GM23248 (cell line): Measurements from ENCODE around the gene CD177. TPM values are rescaled to one million over a fixed set of nuclear protein-coding genes. Genes with fewer than 3 reads are reported as not detected.
"Not testable (repeated sequence)": the region's sequence is repeated elsewhere in the genome, so short reads cannot be mapped to it uniquely, and the experiment has no call there.

Experiments used
- DNase-seq: peaks from one replicate; pipeline ENCODE4 v3.0.0-alpha.2; 2015
- H2AFZ ChIP-seq: fragments of 200-600 bp; sonication (generic); 2 replicates; pipeline ENCODE4 v1.6.1; 2016; ENCODE audit warnings: antibody characterized with exemption
- H3F3A ChIP-seq: fragments of 200-600 bp; sonication (generic); 2 replicates; pipeline ENCODE4 v1.6.1; 2016; ENCODE audit warnings: mild to moderate bottlenecking, antibody characterized with exemption, mixed run types; ENCODE audit not compliant: insufficient read depth
- H3K27ac ChIP-seq: fragments of 200-600 bp; sonication (generic); 2 replicates; pipeline ENCODE4 v1.5.1; 2016; ENCODE audit warnings: mild to moderate bottlenecking
- H3K27me3 ChIP-seq: fragments of 200-600 bp; sonication (generic); replicated peaks from 2 replicates; pipeline ENCODE4 v1.6.1; 2016; ENCODE audit warnings: mild to moderate bottlenecking; ENCODE audit not compliant: insufficient read depth
- H3K36me3 ChIP-seq: fragments of 200-600 bp; sonication (generic); 2 replicates; pipeline ENCODE4 v1.6.1; 2016; ENCODE audit warnings: low read depth, mild to moderate bottlenecking
- H3K4me1 ChIP-seq: fragments of 200-600 bp; sonication (generic); 2 replicates; pipeline ENCODE4 v1.6.1; 2016; ENCODE audit warnings: mild to moderate bottlenecking; ENCODE audit not compliant: insufficient read depth
- H3K4me2 ChIP-seq: fragments of 200-600 bp; sonication (generic); one replicate; pipeline ENCODE4 v1.6.1; 2016; ENCODE audit warnings: mild to moderate bottlenecking; ENCODE audit not compliant: unreplicated experiment
- H3K4me3 ChIP-seq: fragments of 200-600 bp; sonication (generic); 2 replicates; pipeline ENCODE4 v1.5.1; 2016; ENCODE audit warnings: mild to moderate bottlenecking
- H3K79me2 ChIP-seq: fragments of 200-600 bp; sonication (generic); 2 replicates; pipeline ENCODE4 v1.6.1; 2016; ENCODE audit warnings: mild to moderate bottlenecking; ENCODE audit not compliant: insufficient read depth
- H3K9ac ChIP-seq: fragments of 200-600 bp; sonication (generic); 2 replicates; pipeline ENCODE4 v1.6.1; 2016; ENCODE audit warnings: mild to moderate bottlenecking
- H3K9me2 ChIP-seq: fragments of 200-600 bp; sonication (generic); 2 replicates; pipeline ENCODE4 v1.6.1; 2016; ENCODE audit warnings: mixed run types, mild to moderate bottlenecking, moderate library complexity; ENCODE audit not compliant: insufficient read depth
- H3K9me3 ChIP-seq: fragments of 200-600 bp; sonication (generic); one replicate; pipeline ENCODE4 v1.6.1; 2017; ENCODE audit warnings: low read depth
- H4K20me1 ChIP-seq: fragments of 200-600 bp; sonication (generic); 2 replicates; pipeline ENCODE4 v1.6.0; 2016; ENCODE audit not compliant: insufficient read depth
- EZH2 ChIP-seq: fragments of 200-600 bp; sonication (generic); IDR thresholded peaks from 2 replicates; pipeline ENCODE4 v1.6.1; 2018; ENCODE audit warnings: antibody characterized with exemption, mild to moderate bottlenecking; ENCODE audit not compliant: insufficient read depth, poor library complexity, severe bottlenecking
- EZH2phosphoT487 ChIP-seq: fragments of 200-600 bp; sonication (generic); IDR thresholded peaks from 2 replicates; pipeline ENCODE4 v1.6.1; 2018; ENCODE audit warnings: antibody characterized with exemption, moderate library complexity, mild to moderate bottlenecking, low read depth; ENCODE audit not compliant: insufficient read depth
- WGBS, 2 experiments: methylation state at CpG; one replicate each; pipeline ENCODE4 v1.1.6; 2015 to 2017; ENCODE audit warnings: low lambda C conversion rate in 2 of 2, low coverage in 1 of 2; ENCODE audit errors: missing lambda C conversion rate in 2 of 2; 5-methylcytosine and 5-hydroxymethylcytosine counted together
- in situ Hi-C: fragments of 300-500 bp; cut with MboI; formaldehyde crosslinking; loops from 2 replicates; pipeline ENCODE4 v1.15.0; 2020
- polyA plus RNA-seq: library from polyadenylated mRNA; unstranded; fragments of >200 nt; fragmentation: Nextera tagmentation; extraction: Ambion mirVana; gene quantifications from 2 replicates; pipeline ENCODE4 v1.2.1, GENCODE V29; 2016
- total RNA-seq: library from RNA; depleted of rRNA; stranded (reverse); fragments of >200 nt; shearing (Covaris generic); gene quantifications from 2 replicates; pipeline ENCODE4 v1.2.3, GENCODE V29; 2014

The CD177 gene
- total and polyA plus RNA-seq, 2 experiments from 2014 or later, result 0.32 to 0.36 TPM

- Histone ChIP-seq H3K27me3 (no peaks in the 10 kb centered on the region), H3K4me3 (no peak overlapping the region), H3K79me2 (no peaks in the 10 kb centered on the region), H3K9me2 (no peaks in the 10 kb centered on the region), H3F3A (no peaks in the 10 kb centered on the region), H3K4me2 (no peak overlapping the region), H3K9me3 (no peaks in the 10 kb centered on the region), H3K36me3 (no peaks in the 10 kb centered on the region), H4K20me1 (no peaks in the 10 kb centered on the region), H2AFZ (no peak overlapping the region), H3K27ac (no peak overlapping the region), H3K9ac (no peak overlapping the region), H3K4me1 (0 out of 2 replicates have a peak, but pooled peaks cover 6% of the 10 kb centered on the region)
- 52 to 59% methylated on average over 4 of the region's 4 CpGs for WGBS, 2 experiments
- no peak for DNase-seq
- TF ChIP-seq EZH2 (no peak), EZH2phosphoT487 (no peak)
- in situ Hi-C loops, result no loop called here
These were observed 34.6 kb upstream of the CD177 start for GRCh38 chr19:43318796-43319314.

GRCh38 chr19:43320546-43320945 is 32.9 kb upstream of the CD177 start:
- Histone ChIP-seq H3K4me1 (0 out of 2 replicates have a peak, but pooled peaks cover 6% of the 10 kb centered on the region), H3K4me3 (no peak overlapping the region), H3K9me3 (no peaks in the 10 kb centered on the region), H3K27me3 (no peaks in the 10 kb centered on the region), H3K9ac (no peak overlapping the region), H3K36me3 (no peaks in the 10 kb centered on the region), H3K27ac (no peak overlapping the region), H3K4me2 (no peak overlapping the region), H3F3A (no peaks in the 10 kb centered on the region), H2AFZ (no peak overlapping the region), H3K9me2 (no peaks in the 10 kb centered on the region), H4K20me1 (no peaks in the 10 kb centered on the region), H3K79me2 (no peaks in the 10 kb centered on the region)
- in situ Hi-C loops, result no loop called here
- TF ChIP-seq EZH2, result no peak
- TF ChIP-seq EZH2phosphoT487, result no peak
- no peak for DNase-seq
- 55 to 56% methylated on average over 2 of the region's 2 CpGs for WGBS, 2 experiments

- not testable (repeated sequence) for H3K79me2 ChIP-seq, H3K27ac ChIP-seq, H3K4me3 ChIP-seq
These were observed 26.7 kb upstream of the CD177 start for GRCh38 chr19:43326761-43327160.

GRCh38 chr19:43328561-43328960 is 24.9 kb upstream of the CD177 start:
- H3K9me3 ChIP-seq, H3K9ac ChIP-seq, H3K36me3 ChIP-seq, H3K4me2 ChIP-seq, H3K9me2 ChIP-seq, H3K4me1 ChIP-seq, in situ Hi-C loops, H3K4me3 ChIP-seq, H2AFZ ChIP-seq, H3K27me3 ChIP-seq, H3K79me2 ChIP-seq, H4K20me1 ChIP-seq, H3F3A ChIP-seq, DNase-seq, H3K27ac ChIP-seq: not testable (repeated sequence)
- 72 to 75% methylated on average over 10 to 12 of the region's 12 CpGs for WGBS, 2 experiments

More at GRCh38 chr19:43326761-43327160, 26.7 kb upstream of the CD177 start:
- H3K36me3 ChIP-seq, H3F3A ChIP-seq, H4K20me1 ChIP-seq, H2AFZ ChIP-seq, H3K9ac ChIP-seq, H3K9me2 ChIP-seq, H3K4me2 ChIP-seq, DNase-seq, H3K4me1 ChIP-seq, H3K27me3 ChIP-seq, H3K9me3 ChIP-seq, in situ Hi-C loops: not testable (repeated sequence)
- WGBS, 2 experiments, result 75 to 76% methylated on average over 11 of the region's 11 CpGs

- in situ Hi-C loops, DNase-seq, H3K4me1 ChIP-seq, H3K27ac ChIP-seq, H3K27me3 ChIP-seq, H3K9me2 ChIP-seq, H2AFZ ChIP-seq, H3K9ac ChIP-seq, H4K20me1 ChIP-seq, H3K4me2 ChIP-seq, H3K9me3 ChIP-seq, H3F3A ChIP-seq, H3K36me3 ChIP-seq, H3K79me2 ChIP-seq, H3K4me3 ChIP-seq: not testable (repeated sequence)
- 62 to 64% methylated on average over 4 of the region's 4 CpGs for WGBS, 2 experiments
These were observed 24.4 kb upstream of the CD177 start for GRCh38 chr19:43329049-43329448.
